GM19328 (cell line): ENCODE data around the gene F7.

Experiments
- ATAC-seq: cut with Tn5 transposase; IDR thresholded peaks from one replicate; pipeline ENCODE4 v1.9.1; 2021; ENCODE audit warnings: mild to moderate bottlenecking, moderate library complexity; ENCODE audit not compliant: unreplicated experiment

Gene F7

GRCh38 chr13:113166681-113167080 lies 61.1 kb downstream of the F7 start:
- ATAC-seq, result no peak

- no peak for ATAC-seq
These were observed 61.6 kb downstream of the F7 start for GRCh38 chr13:113167155-113167554.

DNA sequence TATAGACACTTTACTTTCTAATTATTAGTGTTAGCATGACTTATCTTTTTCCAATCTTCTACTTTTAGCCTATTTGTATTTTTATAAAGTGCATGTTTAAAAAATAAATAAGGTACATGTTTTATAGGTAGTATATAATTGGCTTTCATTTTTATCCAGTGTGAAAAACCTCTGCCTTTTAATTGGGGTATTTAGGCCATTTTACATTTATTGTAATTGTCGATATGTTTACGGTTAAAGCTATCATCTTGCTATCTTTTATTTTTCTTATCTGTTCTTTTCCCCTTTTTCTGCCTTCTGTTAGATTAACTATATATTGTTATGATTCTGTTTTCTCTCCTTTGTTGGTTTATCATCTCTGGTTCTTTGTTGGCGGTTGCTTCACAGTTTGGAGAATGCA lies 62.0 kb downstream of the F7 start:
- no peak for ATAC-seq

GRCh38 chr13:113168211-113168610 lies 62.6 kb downstream of the F7 start:
- ATAC-seq, result no peak

GRCh38 chr13:113169277-113170272 lies 64.0 kb downstream of the F7 start:
- no peak for ATAC-seq
